Liver (tissue), 9 donors: ENCODE results near the gene AP3S1. TPM values are rescaled to one million over a fixed set of nuclear protein-coding genes. Genes with fewer than 3 reads are reported as not detected.

Experiments used
- DNase-seq: peaks from one replicate; pipeline ENCODE4 v3.0.0-alpha.2; 2017; ENCODE audit warnings: low spot score
- H3K27ac ChIP-seq, 2 donors: one replicate each; pipeline ENCODE4 v1.7.0; 2013; ENCODE audit warnings: inconsistent platforms in 2 of 2, low read length in 2 of 2, control low read depth in 1 of 2, low read depth in 1 of 2, mild to moderate bottlenecking in 1 of 2
- H3K27me3 ChIP-seq, 4 donors: one replicate each; pipeline versions ENCODE4 v1.6.1 to v1.7.0; 2013; ENCODE audit warnings: low read length in 3 of 4, inconsistent platforms in 1 of 4, mild to moderate bottlenecking in 1 of 4, moderate library complexity in 1 of 4; ENCODE audit not compliant: control insufficient read depth in 4 of 4, insufficient read depth in 4 of 4
- H3K36me3 ChIP-seq, 4 donors: one replicate each; pipeline versions ENCODE4 v1.6.1 to v1.7.0; 2013; ENCODE audit warnings: low read length in 3 of 4, mild to moderate bottlenecking in 3 of 4, low read depth in 1 of 4, moderate library complexity in 1 of 4; ENCODE audit not compliant: control insufficient read depth in 4 of 4, insufficient read depth in 3 of 4
- H3K4me1 ChIP-seq, 4 donors: one replicate each; pipeline versions ENCODE4 v1.6.1 to v1.7.0; 2013; ENCODE audit warnings: low read length in 3 of 4, mild to moderate bottlenecking in 3 of 4, moderate library complexity in 1 of 4; ENCODE audit not compliant: control insufficient read depth in 4 of 4, insufficient read depth in 4 of 4
- H3K4me3 ChIP-seq, 3 donors: one replicate each; pipeline versions ENCODE4 v1.6.1 to v1.7.0; 2013; ENCODE audit warnings: low read length in 3 of 3, control low read depth in 1 of 3, low read depth in 1 of 3, mild to moderate bottlenecking in 1 of 3
- H3K9ac ChIP-seq, 2 donors: one replicate each; pipeline ENCODE4 v1.7.0; 2013; ENCODE audit warnings: low read length in 2 of 2, mild to moderate bottlenecking in 2 of 2, moderate library complexity in 2 of 2, control low read depth in 1 of 2, low read depth in 1 of 2
- H3K9me3 ChIP-seq, 4 donors: one replicate each; pipeline versions ENCODE4 v1.6.1 to v1.7.0; 2013; ENCODE audit warnings: low read length in 3 of 4; ENCODE audit not compliant: control insufficient read depth in 4 of 4
- ATF3 ChIP-seq: IDR thresholded peaks from 2 replicates; pipeline ENCODE4 v1.6.1; 2016; ENCODE audit warnings: antibody characterized with exemption
- EGR1 ChIP-seq, 2 donors: IDR thresholded peaks; 2 replicates each; pipeline ENCODE4 v1.6.1; 2016 to 2018; ENCODE audit warnings: antibody characterized with exemption in 2 of 2, low read depth in 2 of 2
- FOXA1 ChIP-seq: IDR thresholded peaks from 2 replicates; pipeline ENCODE4 v1.6.1; 2016; ENCODE audit warnings: antibody characterized with exemption
- FOXA2 ChIP-seq: IDR thresholded peaks from 2 replicates; pipeline ENCODE4 v1.6.1; 2016; ENCODE audit warnings: antibody characterized with exemption
- GABPA ChIP-seq, 2 donors: IDR thresholded peaks in 1 of 2; conservative IDR thresholded peaks in 1 of 2; 2 replicates each; pipeline ENCODE4 v1.6.1; 2016; ENCODE audit warnings: antibody characterized with exemption in 2 of 2, mild to moderate bottlenecking in 1 of 2, moderate library complexity in 1 of 2
- HNF4A ChIP-seq, 2 donors: conservative IDR thresholded peaks; 2 replicates each; pipeline ENCODE4 v1.6.1; 2016; ENCODE audit warnings: antibody characterized with exemption in 2 of 2, mild to moderate bottlenecking in 2 of 2
- HNF4G ChIP-seq: IDR thresholded peaks from 2 replicates; pipeline ENCODE4 v1.6.1; 2016; ENCODE audit warnings: antibody characterized with exemption
- JUND ChIP-seq, 2 donors: IDR thresholded peaks; 2 replicates each; pipeline ENCODE4 v1.6.1; 2016; ENCODE audit warnings: antibody characterized with exemption in 2 of 2
- MAX ChIP-seq: IDR thresholded peaks from 2 replicates; pipeline ENCODE4 v1.6.1; 2016; ENCODE audit warnings: antibody characterized with exemption
- NR2F2 ChIP-seq: IDR thresholded peaks from 2 replicates; pipeline ENCODE4 v1.6.1; 2016; ENCODE audit warnings: antibody characterized with exemption
- RAD21 ChIP-seq, 2 donors: IDR thresholded peaks; 2 replicates each; pipeline ENCODE4 v1.6.1; 2016; ENCODE audit warnings: antibody characterized with exemption in 2 of 2, mild to moderate bottlenecking in 2 of 2
- REST ChIP-seq: IDR thresholded peaks from 2 replicates; pipeline ENCODE4 v1.6.1; 2016; ENCODE audit warnings: antibody characterized with exemption, mild to moderate bottlenecking
- RXRA ChIP-seq, 2 donors: IDR thresholded peaks; 2 replicates each; pipeline ENCODE4 v1.6.1; 2017 to 2018; ENCODE audit warnings: antibody characterized with exemption in 2 of 2, mild to moderate bottlenecking in 1 of 2
- SP1 ChIP-seq: IDR thresholded peaks from 2 replicates; pipeline ENCODE4 v1.6.1; 2018; ENCODE audit warnings: antibody characterized with exemption, mild to moderate bottlenecking
- TAF1 ChIP-seq: conservative IDR thresholded peaks from 2 replicates; pipeline ENCODE4 v1.6.1; 2016; ENCODE audit warnings: antibody characterized with exemption, mild to moderate bottlenecking
- YY1 ChIP-seq: IDR thresholded peaks from 2 replicates; pipeline ENCODE4 v1.6.1; 2016; ENCODE audit warnings: antibody characterized with exemption, mild to moderate bottlenecking
- ZBTB33 ChIP-seq: IDR thresholded peaks from 2 replicates; pipeline ENCODE4 v1.6.1; 2016; ENCODE audit warnings: antibody characterized with exemption
- WGBS: extraction: QIAGEN DNeasy Blood & Tissue Kit; methylation state at CpG from one replicate; pipeline ENCODE4 v1.1.7; 2013; 5-methylcytosine and 5-hydroxymethylcytosine counted together
- polyA plus RNA-seq, 2 donors: library from polyadenylated mRNA; stranded (reverse) in 1 of 2; unstranded in 1 of 2; fragments of 200-250 nt in 1 of 2; fragments of >200 nt in 1 of 2; fragmentation: Nextera tagmentation in 1 of 2; extraction: Ambion mirVana in 1 of 2; gene quantifications; one replicate each; pipeline versions ENCODE4 v1.2.1 to v1.2.3, GENCODE V29; 2013 to 2015
- total RNA-seq, 2 donors: library from RNA; depleted of rRNA; stranded (reverse); fragments of >200 nt; gene quantifications; one replicate each; pipeline ENCODE4 v1.2.3, GENCODE V29; 2014
- TF ChIP-seq, protein P1 (sequence below): fragments of 150-350 bp; IDR thresholded peaks from 2 replicates; pipeline ENCODE4 v1.5.1; 2017; ENCODE audit warnings: improper control_type of control experiment, low read depth, low read length; ENCODE audit not compliant: missing input control
- donor health status: healthy.
- donor health status: healthy.
- donor health status: healthy.
- donor health status: healthy.
- donor health status: healthy.

The AP3S1 gene
- total and polyA plus RNA-seq, 4 donors = 32.7 to 52.7 (median 40.9) TPM

GRCh38 chr5:115842089-115842935, 577 bp downstream of the AP3S1 start (continued):
- TF ChIP-seq, protein P1, sequence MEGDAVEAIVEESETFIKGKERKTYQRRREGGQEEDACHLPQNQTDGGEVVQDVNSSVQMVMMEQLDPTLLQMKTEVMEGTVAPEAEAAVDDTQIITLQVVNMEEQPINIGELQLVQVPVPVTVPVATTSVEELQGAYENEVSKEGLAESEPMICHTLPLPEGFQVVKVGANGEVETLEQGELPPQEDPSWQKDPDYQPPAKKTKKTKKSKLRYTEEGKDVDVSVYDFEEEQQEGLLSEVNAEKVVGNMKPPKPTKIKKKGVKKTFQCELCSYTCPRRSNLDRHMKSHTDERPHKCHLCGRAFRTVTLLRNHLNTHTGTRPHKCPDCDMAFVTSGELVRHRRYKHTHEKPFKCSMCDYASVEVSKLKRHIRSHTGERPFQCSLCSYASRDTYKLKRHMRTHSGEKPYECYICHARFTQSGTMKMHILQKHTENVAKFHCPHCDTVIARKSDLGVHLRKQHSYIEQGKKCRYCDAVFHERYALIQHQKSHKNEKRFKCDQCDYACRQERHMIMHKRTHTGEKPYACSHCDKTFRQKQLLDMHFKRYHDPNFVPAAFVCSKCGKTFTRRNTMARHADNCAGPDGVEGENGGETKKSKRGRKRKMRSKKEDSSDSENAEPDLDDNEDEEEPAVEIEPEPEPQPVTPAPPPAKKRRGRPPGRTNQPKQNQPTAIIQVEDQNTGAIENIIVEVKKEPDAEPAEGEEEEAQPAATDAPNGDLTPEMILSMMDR = no peak

DNA sequence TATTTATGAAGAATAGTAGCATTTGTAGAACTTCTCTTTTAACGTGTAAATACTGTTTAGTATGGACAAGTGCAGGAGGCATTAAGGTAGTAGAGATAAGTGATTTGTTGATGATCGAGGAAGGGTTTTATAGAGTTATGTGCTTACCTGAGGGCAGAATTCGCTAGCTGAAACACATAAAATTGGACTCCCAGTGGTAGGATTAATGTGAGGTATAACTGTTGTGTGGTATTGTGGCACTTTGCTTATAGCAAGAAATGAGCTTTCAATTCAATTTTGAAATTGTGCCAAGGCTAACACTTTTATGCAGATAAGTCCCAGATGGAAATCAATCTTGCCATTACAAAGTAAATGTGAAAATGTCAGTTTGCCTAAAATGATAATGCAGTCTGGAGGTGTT, 1.2 kb downstream of the AP3S1 start:
- Histone ChIP-seq H3K27ac (peak overlapping the region; percentile 88 to 93), H3K4me3 (peak overlapping the region; percentile 72 to 100 (median 73)), H3K36me3 (no peaks in the 10 kb centered on the region), H3K27me3 (no peaks in the 10 kb centered on the region), H3K9me3 (no peaks in the 10 kb centered on the region), H3K9ac (peak overlapping the region; percentile 23 to 98), H3K4me1 (peaks cover 0 to 44% (median 32%) of the 10 kb centered on the region in 4 donors)
- 5% methylated on average over 3 of the region's 3 CpGs for WGBS
- DNase-seq = no peak
- TF ChIP-seq FOXA1 (no peak), HNF4A (conservative IDR thresholded peaks at IDR 0.05) (no peak), NR2F2 (no peak), MAX (no peak), REST (no peak), GABPA (IDR thresholded peaks at IDR 0.05 in 1 of 2, conservative IDR thresholded peaks at IDR 0.05 in 1 of 2) (no peak), SP1 (no peak), ATF3 (no peak), ZBTB33 (no peak), RAD21 (IDR thresholded peaks at IDR 0.05) (no peak), TAF1 (no peak), RXRA (IDR thresholded peaks at IDR 0.05) (no peak), JUND (IDR thresholded peaks at IDR 0.05) (no peak), HNF4G (no peak), EGR1 (IDR thresholded peaks at IDR 0.05; ENCODE audit: low read depth in 2 of 2) (no peak), YY1 (no peak), FOXA2 (no peak)
- TF ChIP-seq, protein P1 = no peak
